ENCODE measurements around the gene ARL13B.

- TF ChIP-seq CTCF (IDR thresholded peaks at IDR 0.05; ENCODE audit: low read depth, low read length, poor library complexity, severe bottlenecking): no peak
- no peak for TF ChIP-seq EZH2phosphoT487 (IDR thresholded peaks at IDR 0.05; ENCODE audit: borderline replicate concordance, low read length)
These were observed 14.1 kb downstream of the ARL13B start for GRCh38 chr3:93994056-93994455.

Data from DOHH2 (cell line).